ENCODE data around the gene PGGHG. TPM values are rescaled to one million over a fixed set of nuclear protein-coding genes. Genes with fewer than 3 reads are reported as not detected.

Gene PGGHG
- polyA plus RNA-seq, 1 donor from 2014 or later = 2.1 TPM

DNA sequence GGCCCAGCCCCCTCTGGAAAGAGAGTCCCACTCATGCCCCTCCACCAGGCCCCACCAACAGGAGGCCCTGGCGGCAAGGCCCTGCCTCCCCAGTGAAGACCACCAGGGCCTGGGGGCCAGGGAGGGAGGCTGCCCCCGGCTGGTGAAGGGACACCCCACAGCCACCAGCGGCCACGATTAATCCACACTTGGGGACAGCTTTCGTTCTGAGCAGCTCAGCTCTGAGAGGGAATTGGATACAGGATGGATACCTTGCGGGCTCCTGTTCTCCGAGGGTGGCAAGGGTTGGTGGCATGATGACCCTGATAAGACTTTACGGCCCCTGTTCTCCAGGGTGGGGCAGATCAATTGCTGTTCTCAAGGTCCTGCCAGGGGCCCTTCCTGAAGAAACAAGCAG lies 17.6 kb upstream of the PGGHG start:
- Histone ChIP-seq H3K4me3 (ENCODE audit: low read length) (no peak overlapping the region), H3K36me3 (ENCODE audit: insufficient read depth, low read length) (no peaks in the 10 kb centered on the region), H4K20me1 (ENCODE audit: insufficient read depth) (no peaks in the 10 kb centered on the region), H3K27ac (ENCODE audit: low read length) (no peak overlapping the region), H3K9me2 (ENCODE audit: insufficient read depth, low read length) (no peaks in the 10 kb centered on the region), H2AFZ (ENCODE audit: low read depth, low read length) (no peak overlapping the region), H3K27me3 (ENCODE audit: insufficient read depth, low read depth, low read length) (no peaks in the 10 kb centered on the region), H3K9ac (ENCODE audit: low read length) (no peak overlapping the region), H3K4me2 (ENCODE audit: low read length) (no peak overlapping the region), H3K9me3 (ENCODE audit: low read length) (no peaks in the 10 kb centered on the region), H3F3A (ENCODE audit: insufficient read depth, low read length, poor library complexity, severe bottlenecking) (no peaks in the 10 kb centered on the region), H3K79me2 (replicated peaks; ENCODE audit: insufficient read depth, low read length) (no peaks in the 10 kb centered on the region)
- no peak for TF ChIP-seq EP300 (conservative IDR thresholded peaks at IDR 0.05; ENCODE audit: poor library complexity, severe bottlenecking)
- TF ChIP-seq, protein P1, sequence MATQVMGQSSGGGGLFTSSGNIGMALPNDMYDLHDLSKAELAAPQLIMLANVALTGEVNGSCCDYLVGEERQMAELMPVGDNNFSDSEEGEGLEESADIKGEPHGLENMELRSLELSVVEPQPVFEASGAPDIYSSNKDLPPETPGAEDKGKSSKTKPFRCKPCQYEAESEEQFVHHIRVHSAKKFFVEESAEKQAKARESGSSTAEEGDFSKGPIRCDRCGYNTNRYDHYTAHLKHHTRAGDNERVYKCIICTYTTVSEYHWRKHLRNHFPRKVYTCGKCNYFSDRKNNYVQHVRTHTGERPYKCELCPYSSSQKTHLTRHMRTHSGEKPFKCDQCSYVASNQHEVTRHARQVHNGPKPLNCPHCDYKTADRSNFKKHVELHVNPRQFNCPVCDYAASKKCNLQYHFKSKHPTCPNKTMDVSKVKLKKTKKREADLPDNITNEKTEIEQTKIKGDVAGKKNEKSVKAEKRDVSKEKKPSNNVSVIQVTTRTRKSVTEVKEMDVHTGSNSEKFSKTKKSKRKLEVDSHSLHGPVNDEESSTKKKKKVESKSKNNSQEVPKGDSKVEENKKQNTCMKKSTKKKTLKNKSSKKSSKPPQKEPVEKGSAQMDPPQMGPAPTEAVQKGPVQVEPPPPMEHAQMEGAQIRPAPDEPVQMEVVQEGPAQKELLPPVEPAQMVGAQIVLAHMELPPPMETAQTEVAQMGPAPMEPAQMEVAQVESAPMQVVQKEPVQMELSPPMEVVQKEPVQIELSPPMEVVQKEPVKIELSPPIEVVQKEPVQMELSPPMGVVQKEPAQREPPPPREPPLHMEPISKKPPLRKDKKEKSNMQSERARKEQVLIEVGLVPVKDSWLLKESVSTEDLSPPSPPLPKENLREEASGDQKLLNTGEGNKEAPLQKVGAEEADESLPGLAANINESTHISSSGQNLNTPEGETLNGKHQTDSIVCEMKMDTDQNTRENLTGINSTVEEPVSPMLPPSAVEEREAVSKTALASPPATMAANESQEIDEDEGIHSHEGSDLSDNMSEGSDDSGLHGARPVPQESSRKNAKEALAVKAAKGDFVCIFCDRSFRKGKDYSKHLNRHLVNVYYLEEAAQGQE (IDR thresholded peaks at IDR 0.05; ENCODE audit: borderline replicate concordance) = no peak

DNA sequence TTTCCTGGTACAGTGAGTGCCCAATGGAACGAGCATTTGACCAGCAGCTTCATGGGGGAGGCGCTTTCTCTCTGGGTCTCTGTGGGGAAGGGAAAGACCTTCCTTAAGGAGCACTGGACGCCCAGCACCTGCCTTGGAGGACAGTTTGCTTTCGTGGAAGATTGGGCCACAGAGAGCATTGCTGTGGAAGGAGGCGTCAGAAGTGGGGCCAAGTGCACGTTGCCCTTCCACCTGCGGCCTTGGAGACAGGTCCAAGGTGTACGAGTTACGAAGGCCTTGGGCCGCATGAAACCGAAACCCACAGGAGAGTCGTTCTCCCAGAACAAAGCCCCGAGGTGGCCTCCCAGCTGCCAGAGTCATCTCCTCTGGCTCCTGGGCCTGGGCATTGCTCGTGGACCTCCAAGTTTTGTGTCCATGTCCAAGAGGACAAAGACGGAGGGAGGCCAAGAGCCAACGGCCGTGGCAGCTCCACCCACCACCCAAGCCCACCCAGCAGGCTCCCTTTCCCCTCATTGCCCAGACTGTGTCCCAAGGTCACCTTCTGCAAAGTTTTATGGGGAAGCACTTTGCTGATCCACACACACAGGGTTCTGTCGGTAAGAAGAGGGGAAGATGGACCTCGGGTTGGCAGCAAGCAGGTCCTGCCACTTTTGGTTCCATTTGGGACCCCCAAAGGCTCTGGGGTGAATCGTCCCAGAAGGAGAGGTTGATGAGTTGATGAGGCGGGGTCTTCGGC lies 16.6 kb upstream of the PGGHG start:
- H3F3A ChIP-seq (ENCODE audit: insufficient read depth, low read length, poor library complexity, severe bottlenecking) = no peaks in the 10 kb centered on the region
- no peaks in the 10 kb centered on the region for H3K27me3 ChIP-seq (ENCODE audit: insufficient read depth, low read depth, low read length)
- no peak overlapping the region for H3K9ac ChIP-seq (ENCODE audit: low read length)
- no peaks in the 10 kb centered on the region for H3K36me3 ChIP-seq (ENCODE audit: insufficient read depth, low read length)
- no peaks in the 10 kb centered on the region for H3K9me3 ChIP-seq (ENCODE audit: low read length)
- no peaks in the 10 kb centered on the region for H3K79me2 ChIP-seq (replicated peaks; ENCODE audit: insufficient read depth, low read length)
- H3K4me3 ChIP-seq (ENCODE audit: low read length) = no peak overlapping the region
- no peaks in the 10 kb centered on the region for H3K9me2 ChIP-seq (ENCODE audit: insufficient read depth, low read length)
- TF ChIP-seq EZH2 (IDR thresholded peaks at IDR 0.05; ENCODE audit: borderline replicate concordance, insufficient read depth, low read length, poor library complexity, severe bottlenecking) = no peak
- H3K27ac ChIP-seq (ENCODE audit: low read length) = no peak overlapping the region
- no peaks in the 10 kb centered on the region for H4K20me1 ChIP-seq (ENCODE audit: insufficient read depth)
- no peak overlapping the region for H2AFZ ChIP-seq (ENCODE audit: low read depth, low read length)
- no peak overlapping the region for H3K4me2 ChIP-seq (ENCODE audit: low read length)

DNA sequence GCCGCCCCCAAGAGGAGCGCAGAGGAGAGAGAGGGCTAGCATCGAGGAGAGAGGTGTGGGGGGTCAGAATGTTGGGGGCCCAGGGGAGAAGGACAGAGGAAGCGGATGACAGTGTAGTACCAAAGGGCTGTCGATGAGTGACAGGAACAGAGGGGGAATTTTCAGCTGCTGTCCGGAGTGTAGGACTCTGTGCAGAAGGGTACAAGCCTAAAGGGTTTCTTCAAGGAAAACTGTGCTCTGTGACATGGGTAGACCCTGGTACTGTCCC lies 16.1 kb upstream of the PGGHG start:
- no peaks in the 10 kb centered on the region for H3K36me3 ChIP-seq (ENCODE audit: insufficient read depth, low read length)
- no peak overlapping the region for H2AFZ ChIP-seq (ENCODE audit: low read depth, low read length)
- no peak overlapping the region for H3K4me2 ChIP-seq (ENCODE audit: low read length)
- no peaks in the 10 kb centered on the region for H3K9me2 ChIP-seq (ENCODE audit: insufficient read depth, low read length)
- H3K27me3 ChIP-seq (ENCODE audit: insufficient read depth, low read depth, low read length) = no peaks in the 10 kb centered on the region
- H3K9me3 ChIP-seq (ENCODE audit: low read length) = no peaks in the 10 kb centered on the region
- H3K27ac ChIP-seq (ENCODE audit: low read length) = no peak overlapping the region
- H3K4me3 ChIP-seq (ENCODE audit: low read length) = no peak overlapping the region
- no peaks in the 10 kb centered on the region for H4K20me1 ChIP-seq (ENCODE audit: insufficient read depth)
- no peaks in the 10 kb centered on the region for H3F3A ChIP-seq (ENCODE audit: insufficient read depth, low read length, poor library complexity, severe bottlenecking)
- no peaks in the 10 kb centered on the region for H3K79me2 ChIP-seq (replicated peaks; ENCODE audit: insufficient read depth, low read length)
- no peak for TF ChIP-seq POLR2AphosphoS5 (IDR thresholded peaks at IDR 0.05)
- TF ChIP-seq, protein P1 (IDR thresholded peaks at IDR 0.05; ENCODE audit: borderline replicate concordance) = no peak
- TF ChIP-seq, protein P2, sequence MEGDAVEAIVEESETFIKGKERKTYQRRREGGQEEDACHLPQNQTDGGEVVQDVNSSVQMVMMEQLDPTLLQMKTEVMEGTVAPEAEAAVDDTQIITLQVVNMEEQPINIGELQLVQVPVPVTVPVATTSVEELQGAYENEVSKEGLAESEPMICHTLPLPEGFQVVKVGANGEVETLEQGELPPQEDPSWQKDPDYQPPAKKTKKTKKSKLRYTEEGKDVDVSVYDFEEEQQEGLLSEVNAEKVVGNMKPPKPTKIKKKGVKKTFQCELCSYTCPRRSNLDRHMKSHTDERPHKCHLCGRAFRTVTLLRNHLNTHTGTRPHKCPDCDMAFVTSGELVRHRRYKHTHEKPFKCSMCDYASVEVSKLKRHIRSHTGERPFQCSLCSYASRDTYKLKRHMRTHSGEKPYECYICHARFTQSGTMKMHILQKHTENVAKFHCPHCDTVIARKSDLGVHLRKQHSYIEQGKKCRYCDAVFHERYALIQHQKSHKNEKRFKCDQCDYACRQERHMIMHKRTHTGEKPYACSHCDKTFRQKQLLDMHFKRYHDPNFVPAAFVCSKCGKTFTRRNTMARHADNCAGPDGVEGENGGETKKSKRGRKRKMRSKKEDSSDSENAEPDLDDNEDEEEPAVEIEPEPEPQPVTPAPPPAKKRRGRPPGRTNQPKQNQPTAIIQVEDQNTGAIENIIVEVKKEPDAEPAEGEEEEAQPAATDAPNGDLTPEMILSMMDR (IDR thresholded peaks at IDR 0.05; ENCODE audit: poor library complexity, severe bottlenecking) = no peak
- TF ChIP-seq EZH2 (IDR thresholded peaks at IDR 0.05; ENCODE audit: borderline replicate concordance, insufficient read depth, low read length, poor library complexity, severe bottlenecking) = no peak
- no peak for TF ChIP-seq TAF1 (IDR thresholded peaks at IDR 0.05; ENCODE audit: low read depth)
- TF ChIP-seq SMC3 (conservative IDR thresholded peaks at IDR 0.05; ENCODE audit: poor library complexity) = no peak
- no peak for TF ChIP-seq EP300 (conservative IDR thresholded peaks at IDR 0.05; ENCODE audit: poor library complexity, severe bottlenecking)
- no peak for TF ChIP-seq RAD21 (conservative IDR thresholded peaks at IDR 0.05)
- TF ChIP-seq MXI1 (conservative IDR thresholded peaks at IDR 0.05; ENCODE audit: poor library complexity, severe bottlenecking) = no peak
- H3K9ac ChIP-seq (ENCODE audit: low read length) = no peak overlapping the region

All from neural cell (in vitro differentiated cells).